Suprapubic skin (tissue), 3 donors: ENCODE data around the gene LRG1.

Experiments used
- EP300 ChIP-seq: sonication (generic); formaldehyde crosslinking; IDR thresholded peaks from one replicate; pipeline ENCODE4 v1.6.1; 2017; ENCODE audit warnings: antibody characterized with exemption
- POLR2A ChIP-seq, 2 donors: fragments of 450-650 bp; IDR thresholded peaks; one replicate each; pipeline ENCODE4 v1.6.1; 2017; ENCODE audit warnings: antibody characterized with exemption in 2 of 2, mild to moderate bottlenecking in 2 of 2, moderate library complexity in 2 of 2
- TF ChIP-seq, protein P1 (sequence below), 2 donors: fragments of 200-600 bp in 1 of 2; fragments of 450-650 bp in 1 of 2; sonication (generic) in 1 of 2; IDR thresholded peaks; one replicate each; pipeline ENCODE4 v1.5.1; 2016 to 2019; ENCODE audit warnings: antibody characterized with exemption in 2 of 2, mild to moderate bottlenecking in 1 of 2, moderate library complexity in 1 of 2

DNA sequence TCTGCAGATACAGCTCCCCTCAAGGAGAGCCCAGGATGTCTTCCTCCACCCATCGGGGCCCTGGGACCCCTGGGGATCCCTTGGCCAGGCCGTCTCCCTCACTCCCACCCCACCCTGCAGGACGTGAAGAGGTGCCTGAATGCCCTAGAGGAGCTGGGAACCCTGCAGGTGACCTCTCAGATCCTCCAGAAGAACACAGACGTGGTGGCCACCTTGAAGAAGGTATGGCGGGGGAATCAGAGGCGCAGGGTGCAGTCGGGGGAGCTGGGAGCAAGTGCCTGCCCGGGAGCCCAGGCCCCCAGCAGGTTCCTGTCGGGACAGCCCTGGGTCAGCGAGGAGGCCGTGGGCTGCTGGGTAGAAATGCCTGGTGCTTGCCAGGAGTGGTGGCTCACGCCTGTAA lies 41.1 kb downstream of the LRG1 start:
- TF ChIP-seq POLR2A (IDR thresholded peaks at IDR 0.05) (no peak), EP300 (no peak)
- TF ChIP-seq, protein P1, sequence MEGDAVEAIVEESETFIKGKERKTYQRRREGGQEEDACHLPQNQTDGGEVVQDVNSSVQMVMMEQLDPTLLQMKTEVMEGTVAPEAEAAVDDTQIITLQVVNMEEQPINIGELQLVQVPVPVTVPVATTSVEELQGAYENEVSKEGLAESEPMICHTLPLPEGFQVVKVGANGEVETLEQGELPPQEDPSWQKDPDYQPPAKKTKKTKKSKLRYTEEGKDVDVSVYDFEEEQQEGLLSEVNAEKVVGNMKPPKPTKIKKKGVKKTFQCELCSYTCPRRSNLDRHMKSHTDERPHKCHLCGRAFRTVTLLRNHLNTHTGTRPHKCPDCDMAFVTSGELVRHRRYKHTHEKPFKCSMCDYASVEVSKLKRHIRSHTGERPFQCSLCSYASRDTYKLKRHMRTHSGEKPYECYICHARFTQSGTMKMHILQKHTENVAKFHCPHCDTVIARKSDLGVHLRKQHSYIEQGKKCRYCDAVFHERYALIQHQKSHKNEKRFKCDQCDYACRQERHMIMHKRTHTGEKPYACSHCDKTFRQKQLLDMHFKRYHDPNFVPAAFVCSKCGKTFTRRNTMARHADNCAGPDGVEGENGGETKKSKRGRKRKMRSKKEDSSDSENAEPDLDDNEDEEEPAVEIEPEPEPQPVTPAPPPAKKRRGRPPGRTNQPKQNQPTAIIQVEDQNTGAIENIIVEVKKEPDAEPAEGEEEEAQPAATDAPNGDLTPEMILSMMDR (IDR thresholded peaks at IDR 0.05): no peak
